ENCODE data around the gene LSM8. TPM values are rescaled to one million over a fixed set of nuclear protein-coding genes. Genes with fewer than 3 reads are reported as not detected.
"Not testable (repeated sequence)": the region's sequence is repeated elsewhere in the genome, so short reads cannot be mapped to it uniquely, and the experiment has no call there.

Gene LSM8
- total RNA-seq (ENCODE audit: insufficient read depth, low replicate concordance) = 25.8 TPM

GRCh38 chr7:118183786-118184564 is at the start of gene LSM8:
Gene LSM8, plus strand, starts transcription at chr7:118184164. Its CDS starts 60 bp downstream, at chr7:118184224.
- DNase-seq (ENCODE audit: low spot score) = peak; percentile 99

- DNase-seq (ENCODE audit: low spot score) = not testable (repeated sequence)
Observed at GRCh38 chr7:118134420-118134819, 49.5 kb upstream of the LSM8 start.

GRCh38 chr7:118140468-118140867 is 43.5 kb upstream of the LSM8 start:
- no peak for DNase-seq (ENCODE audit: low spot score)

DNA sequence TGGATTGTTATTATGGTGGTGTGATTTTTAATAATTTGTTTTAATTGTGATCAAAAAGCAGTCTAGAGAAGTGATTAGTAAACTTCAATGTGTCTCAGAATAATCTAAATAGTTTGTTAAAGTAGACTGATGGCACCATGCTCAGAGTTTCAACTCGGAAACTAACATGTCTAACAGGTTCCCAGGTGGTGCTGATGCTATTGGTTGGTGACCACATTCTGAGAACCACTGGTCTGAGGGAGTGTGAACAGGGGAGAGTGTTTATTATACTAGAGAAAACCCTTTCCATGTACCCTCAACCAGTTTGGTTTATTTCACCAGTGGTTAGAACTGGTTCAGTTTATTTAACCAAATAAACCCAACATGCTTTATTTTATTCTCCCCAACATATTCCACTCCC is 42.0 kb upstream of the LSM8 start:
- DNase-seq (ENCODE audit: low spot score) = no peak

DNA sequence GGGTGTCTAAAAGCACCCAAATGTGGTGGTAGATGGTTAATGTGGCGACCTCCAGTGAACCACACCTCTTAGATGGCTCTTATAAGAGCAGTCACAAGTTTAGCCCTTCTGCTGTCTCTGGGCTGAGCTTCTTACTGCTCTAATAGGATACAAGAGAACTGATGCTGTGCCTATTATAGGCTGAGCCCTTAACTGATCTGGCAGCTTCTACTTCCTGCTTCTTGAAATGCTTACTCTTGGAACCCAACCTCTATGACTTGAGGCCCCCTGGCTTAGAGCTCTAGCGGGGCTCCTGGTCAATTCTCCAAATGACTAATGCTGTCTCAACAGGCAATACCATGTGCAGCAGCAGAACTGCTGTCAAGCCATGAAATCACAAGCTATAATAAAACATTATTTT is 35.0 kb upstream of the LSM8 start:
- no peak for DNase-seq (ENCODE audit: low spot score)

GRCh38 chr7:118149394-118149793 is 34.6 kb upstream of the LSM8 start:
- DNase-seq (ENCODE audit: low spot score) = no peak

DNA sequence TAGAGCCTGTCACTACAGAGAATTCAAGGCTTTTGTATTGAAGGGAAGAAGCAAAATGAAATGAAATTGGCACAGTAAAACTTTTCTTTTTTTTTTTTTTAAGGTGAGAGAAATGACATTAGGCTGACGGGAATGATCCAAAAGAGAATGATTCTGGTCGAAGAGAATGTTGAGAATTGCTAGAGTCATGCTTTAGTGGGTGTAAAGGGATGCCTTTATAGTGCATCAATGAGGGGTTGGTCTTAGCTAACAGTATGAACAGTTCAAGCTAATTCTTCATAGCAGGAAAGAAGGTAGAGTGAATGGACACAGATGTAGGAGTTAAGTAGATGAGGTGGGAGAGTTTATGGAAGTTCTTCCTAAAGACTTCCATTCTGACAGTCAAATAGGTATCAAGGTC is 32.3 kb upstream of the LSM8 start:
- DNase-seq (ENCODE audit: low spot score) = no peak

DNA sequence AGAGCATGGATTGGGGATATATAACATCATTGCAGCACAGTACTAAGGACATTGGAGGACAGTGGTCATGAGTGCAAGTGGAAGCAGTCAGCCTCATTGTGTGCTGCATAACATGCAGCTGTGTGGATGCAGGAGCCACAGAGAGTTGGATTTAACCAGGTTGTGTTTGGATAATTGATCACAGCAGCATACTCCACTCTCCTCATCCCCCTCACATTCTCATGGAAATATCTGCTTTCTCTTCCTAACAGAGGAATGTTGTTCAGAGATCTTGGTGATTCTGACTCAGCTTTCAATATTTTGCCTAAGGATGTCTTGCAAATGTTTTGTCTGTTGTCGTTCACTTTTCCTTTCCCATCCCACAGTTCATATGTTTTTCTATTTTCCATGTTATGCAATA is 31.8 kb upstream of the LSM8 start:
- DNase-seq (ENCODE audit: low spot score) = no peak

- DNase-seq (ENCODE audit: low spot score) = no peak
Observed at GRCh38 chr7:118152654-118153053, 31.3 kb upstream of the LSM8 start.

DNA sequence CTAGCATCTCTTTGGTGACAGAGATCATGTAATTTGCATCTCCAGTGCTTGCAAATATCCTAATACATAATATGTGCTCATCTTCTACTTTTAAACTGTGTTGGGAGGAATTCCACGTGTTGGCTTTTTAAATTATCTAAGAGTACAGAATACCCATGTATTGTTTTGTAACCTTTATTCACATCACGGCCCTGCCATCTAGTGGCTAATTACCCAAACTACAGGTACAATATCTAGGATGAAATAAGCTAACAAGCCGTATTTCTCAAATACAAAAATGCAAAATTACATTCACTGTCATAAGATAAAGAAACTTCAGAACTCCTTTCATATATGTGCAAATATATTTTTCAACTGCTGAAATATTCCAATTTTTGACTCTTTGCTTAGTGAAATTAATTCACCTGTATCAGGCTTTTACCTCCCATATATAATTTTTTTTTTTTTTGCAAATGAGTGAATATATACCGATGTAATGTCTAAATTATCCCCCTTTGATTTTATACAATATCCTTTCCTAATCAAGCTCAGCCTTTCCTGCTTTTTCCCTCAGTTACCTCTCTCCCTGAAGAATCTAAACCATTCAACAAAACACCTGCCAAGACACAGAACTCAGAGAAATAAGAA is 30.3 kb upstream of the LSM8 start:
- DNase-seq (ENCODE audit: low spot score) = no peak

GRCh38 chr7:118158766-118159165 is 25.2 kb upstream of the LSM8 start:
- no peak for DNase-seq (ENCODE audit: low spot score)

DNA sequence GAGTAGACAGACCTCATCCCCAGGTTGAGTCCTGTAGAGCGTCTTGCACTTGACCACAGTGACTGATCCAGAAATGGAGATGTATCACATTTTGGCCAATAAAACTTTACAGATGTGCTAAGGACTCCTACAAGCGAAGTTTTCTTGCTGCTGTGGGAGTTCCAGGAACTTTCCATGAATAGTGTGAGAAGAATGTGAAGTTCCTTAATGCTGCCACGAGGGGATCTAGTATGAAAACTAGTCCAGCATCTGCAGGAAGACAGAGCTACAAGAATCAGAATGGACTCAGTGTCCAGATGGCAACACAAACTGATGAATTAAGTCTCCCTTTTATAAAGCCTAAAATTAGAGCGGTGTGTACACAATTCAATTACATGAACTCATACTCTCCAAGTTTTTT is 14.8 kb upstream of the LSM8 start:
- no peak for DNase-seq (ENCODE audit: low spot score)

DNA sequence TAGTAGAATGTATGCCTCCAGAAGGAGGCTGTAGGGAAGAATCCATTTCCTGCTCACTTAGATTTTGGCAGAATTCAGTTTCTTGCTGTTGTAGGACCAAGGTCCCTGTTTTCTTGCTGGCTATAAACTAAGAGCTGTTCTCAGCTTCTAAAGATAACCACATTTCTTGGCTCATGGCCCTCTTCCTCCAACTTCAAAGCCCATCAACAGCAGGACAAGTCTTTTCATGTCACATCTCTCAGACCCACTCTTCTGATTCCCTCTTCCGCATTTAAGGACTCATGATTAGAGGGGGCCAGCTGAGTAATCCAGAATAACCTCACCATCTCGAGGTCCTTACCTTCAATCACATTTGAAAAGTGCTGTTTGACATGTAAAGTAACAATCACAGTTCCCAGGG is 8.2 kb upstream of the LSM8 start:
- no peak for DNase-seq (ENCODE audit: low spot score)

- DNase-seq (ENCODE audit: low spot score) = no peak
Observed at GRCh38 chr7:118179191-118179590, 4.8 kb upstream of the LSM8 start.

DNA sequence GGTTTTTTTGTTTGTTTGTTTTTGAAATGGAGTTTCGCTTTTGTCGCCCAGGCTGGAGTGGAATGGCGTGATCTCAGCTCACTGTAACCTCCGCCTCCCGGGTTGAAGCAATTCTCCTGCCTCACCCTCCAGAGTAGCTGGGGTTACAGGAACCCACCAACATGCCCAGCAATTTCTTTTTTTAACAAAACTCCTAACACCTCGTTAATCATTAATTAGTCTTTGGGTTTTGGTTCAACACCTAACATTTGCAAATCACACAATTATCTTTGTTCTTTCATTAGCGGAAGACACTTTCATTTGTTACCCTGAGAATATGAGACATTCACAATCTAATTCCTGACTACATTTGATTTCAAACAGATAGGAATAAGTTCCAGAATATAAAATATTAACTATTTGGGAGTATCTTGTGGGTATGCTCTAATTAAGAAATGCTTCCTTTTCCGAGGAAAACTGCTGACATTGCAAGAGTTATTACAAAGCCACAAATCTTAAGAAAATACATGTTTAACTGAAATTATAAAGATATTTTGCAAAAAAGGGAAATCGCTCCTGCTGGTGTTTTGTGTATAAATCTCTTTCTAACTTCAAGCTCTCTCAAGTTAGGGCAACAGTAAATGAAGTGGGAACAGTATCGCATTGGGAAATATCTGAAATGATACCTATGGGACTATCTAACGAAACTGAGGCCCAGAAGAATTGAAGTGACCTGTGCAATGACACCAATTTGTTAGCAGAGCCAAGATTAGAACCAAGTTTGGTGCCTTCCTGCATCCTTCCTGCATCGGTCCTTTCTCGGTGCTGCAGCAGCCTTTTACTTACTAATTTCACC is 1.2 kb upstream of the LSM8 start:
- peak; percentile 5 for DNase-seq (ENCODE audit: low spot score)

- DNase-seq (ENCODE audit: low spot score) = no peak
Observed at GRCh38 chr7:118183428-118183785, 557 bp upstream of the LSM8 start.

DNA sequence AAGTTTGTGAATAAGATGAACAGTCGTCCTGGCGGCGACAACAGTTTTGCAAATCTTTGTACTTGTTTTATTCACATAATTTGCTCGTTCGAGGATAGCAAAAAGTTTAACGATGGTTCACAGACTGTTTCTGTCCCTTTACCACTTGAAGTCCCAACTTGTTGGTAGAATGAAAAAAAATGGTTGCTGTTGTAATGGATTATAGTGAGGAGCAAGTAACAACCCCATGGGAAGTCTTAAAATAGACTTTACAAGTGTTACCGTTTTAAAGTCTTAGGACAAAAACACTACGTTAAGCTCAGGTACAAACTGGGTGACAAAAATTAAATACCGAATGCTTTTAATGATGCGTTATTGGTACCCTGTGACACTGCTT is 589 bp downstream of the LSM8 start:
- no peak for DNase-seq (ENCODE audit: low spot score)

DNA sequence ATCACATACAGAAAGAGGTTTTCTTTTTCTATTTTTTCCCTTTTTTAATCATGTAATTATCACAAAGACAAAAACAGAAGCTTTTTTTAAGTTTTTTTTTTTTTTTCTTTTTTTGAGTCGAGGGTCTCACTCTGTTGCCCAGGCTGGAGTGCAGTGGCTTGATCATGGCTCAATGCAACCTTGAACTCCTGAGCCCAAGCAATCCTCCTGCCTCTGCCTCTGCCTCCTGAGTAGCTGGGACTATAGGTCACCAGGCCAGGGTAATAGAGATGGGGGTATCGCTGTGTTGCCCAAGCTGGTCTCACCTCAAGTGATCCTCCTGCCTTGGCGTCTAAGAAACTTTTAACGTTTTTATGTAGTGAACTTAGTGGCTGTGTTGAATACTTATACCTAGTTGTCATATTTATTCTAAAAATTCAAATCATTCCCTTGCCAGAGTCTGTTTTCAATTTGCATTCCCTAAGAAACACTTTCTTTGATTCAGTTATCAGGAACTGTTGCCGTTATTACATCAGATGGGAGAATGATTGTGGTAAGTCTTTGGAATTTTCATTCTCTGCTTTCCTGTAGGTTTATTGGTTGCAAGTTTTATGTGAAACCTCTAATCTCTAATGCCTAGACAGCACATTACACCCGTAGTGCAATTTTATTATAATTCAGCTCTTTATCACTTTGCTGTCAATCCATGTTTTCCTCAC is 1.3 kb downstream of the LSM8 start:
- no peak for DNase-seq (ENCODE audit: low spot score)

- DNase-seq (ENCODE audit: low spot score) = no peak
Observed at GRCh38 chr7:118186501-118186900, 2.5 kb downstream of the LSM8 start.

GRCh38 chr7:118194571-118194970 is 10.6 kb downstream of the LSM8 start:
- DNase-seq (ENCODE audit: low spot score) = no peak

DNA sequence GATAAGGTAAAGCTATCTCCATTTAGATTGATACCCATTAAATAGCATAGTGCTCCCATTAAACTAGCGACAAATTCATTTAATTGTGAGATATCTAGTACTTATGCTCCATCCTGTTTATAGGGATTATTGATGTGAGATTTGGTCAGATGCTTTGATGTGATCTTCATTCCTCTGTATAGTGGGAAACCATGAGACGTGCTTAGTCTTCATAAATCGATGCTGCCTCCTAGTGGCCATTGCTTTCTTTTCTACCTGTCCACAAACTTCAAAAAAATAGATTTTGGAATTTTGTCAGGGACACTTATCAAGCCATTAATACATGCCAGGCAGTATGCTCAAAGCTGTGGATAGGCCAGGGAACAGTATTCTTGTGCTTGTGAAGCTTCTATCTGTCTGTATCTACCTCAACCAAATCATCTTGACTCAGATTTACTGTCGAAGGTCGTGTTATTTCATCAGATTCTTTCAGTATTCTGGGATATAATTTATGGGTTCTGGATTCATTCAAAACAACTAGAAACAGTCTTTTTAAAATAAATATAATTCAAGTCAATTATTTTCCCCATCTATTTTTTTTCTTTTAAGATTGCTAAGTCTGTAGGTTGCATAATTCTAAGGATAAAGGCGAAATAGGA is 12.0 kb downstream of the LSM8 start:
- peak; percentile 37 for DNase-seq (ENCODE audit: low spot score)
